B cell (primary cell): Measurements from ENCODE around the gene TDRD12. TPM values are rescaled to one million over a fixed set of nuclear protein-coding genes. Genes with fewer than 3 reads are reported as not detected.

Experiments used
- ATAC-seq: fragments of 200-7000 bp; cut with Tn5 transposase; one replicate; pipeline ENCODE4 v1.10.0; 2021; ENCODE audit warnings: low read depth, mild to moderate bottlenecking, moderate number of reproducible peaks, moderate library complexity
- CTCF ChIA-PET: fragments of 350-600 bp; sonication (Branson Sonifier 250); formaldehyde crosslinking; loops from one replicate; lab custom pipeline; 2021; ENCODE audit warnings: antibody characterized with exemption, inconsistent platforms; lab: Charles Lee
- POLR2A ChIA-PET: fragments of 350-600 bp; sonication (Branson Sonifier 250); formaldehyde crosslinking; loops from one replicate; lab custom pipeline; 2021; ENCODE audit warnings: antibody characterized with exemption; lab: Charles Lee
- DNase-seq: peaks from one replicate; pipeline ENCODE4 v3.0.0; 2013
- H2AFZ ChIP-seq: 2 replicates; pipeline ENCODE4 v1.6.1; 2012; ENCODE audit warnings: mild to moderate bottlenecking, low read depth, low read length; ENCODE audit not compliant: insufficient read depth, poor library complexity, severe bottlenecking
- H3K27ac ChIP-seq, 2 donors: 1 replicate in 1 of 2; 2 replicates in 1 of 2; pipeline ENCODE4 v1.5.1; 2012 to 2013; ENCODE audit warnings: low read length in 2 of 2, mild to moderate bottlenecking in 2 of 2, moderate library complexity in 1 of 2
- H3K27me3 ChIP-seq, 4 experiments: fragments of 200-600 bp in 1 of 4; sonication (generic) in 1 of 4; replicated peaks in 1 of 4; 1 replicate in 2 of 4; 2 replicates in 2 of 4; pipeline versions ENCODE4 v1.6.1 to v1.7.0; 2013 to 2016; ENCODE audit warnings: low read length in 3 of 4, mild to moderate bottlenecking in 2 of 4, mixed read lengths in 1 of 4, moderate library complexity in 1 of 4; ENCODE audit not compliant: insufficient read depth in 4 of 4, control insufficient read depth in 3 of 4; ENCODE audit errors: control extremely low read depth in 1 of 4
- H3K36me3 ChIP-seq, 2 experiments: replicated peaks in 1 of 2; 1 replicate in 1 of 2; 2 replicates in 1 of 2; pipeline versions ENCODE4 v1.6.1 to v1.7.1; 2013; ENCODE audit warnings: low read length in 1 of 2; ENCODE audit not compliant: insufficient read depth in 2 of 2, control insufficient read depth in 1 of 2; ENCODE audit errors: control extremely low read depth in 1 of 2, extremely low read depth in 1 of 2
- H3K4me1 ChIP-seq, 2 donors: fragments of 200-600 bp in 1 of 2; sonication (generic) in 1 of 2; 1 replicate in 1 of 2; 2 replicates in 1 of 2; pipeline versions ENCODE4 v1.5.1 to v1.6.1; 2013 to 2017; ENCODE audit warnings: low read length in 2 of 2; ENCODE audit not compliant: control insufficient read depth in 2 of 2, insufficient read depth in 2 of 2
- H3K4me2 ChIP-seq: replicated peaks from 2 replicates; pipeline ENCODE3; 2012; ENCODE audit warnings: mild to moderate bottlenecking, low read depth, low read length; ENCODE audit not compliant: poor library complexity, severe bottlenecking
- H3K4me3 ChIP-seq, 5 experiments: fragments of 200-600 bp in 1 of 5; sonication (generic) in 1 of 5; 1 replicate in 3 of 5; 2 replicates in 2 of 5; pipeline versions ENCODE4 v1.5.1 to v1.7.0; 2011 to 2016; ENCODE audit warnings: low read length in 4 of 5, mild to moderate bottlenecking in 4 of 5, low read depth in 2 of 5, control low read depth in 1 of 5, moderate library complexity in 1 of 5; ENCODE audit not compliant: insufficient read depth in 1 of 5; ENCODE audit errors: control extremely low read depth in 1 of 5, extremely low read depth in 1 of 5
- H3K79me2 ChIP-seq: fragments of 200-600 bp; sonication (generic); one replicate; pipeline ENCODE4 v1.6.0; 2016; ENCODE audit warnings: low read length; ENCODE audit not compliant: control insufficient read depth, insufficient read depth
- H3K9ac ChIP-seq: fragments of 200-600 bp; sonication (generic); 2 replicates; pipeline ENCODE4 v1.6.1; 2017; ENCODE audit warnings: mild to moderate bottlenecking, low read length, moderate library complexity
- H3K9me3 ChIP-seq, 3 donors: one replicate each; pipeline versions ENCODE4 v1.6.1 to v1.7.1; 2013; ENCODE audit warnings: low read length in 2 of 3; ENCODE audit not compliant: control insufficient read depth in 2 of 3, insufficient read depth in 1 of 3; ENCODE audit errors: control extremely low read depth in 1 of 3
- H4K20me1 ChIP-seq: 2 replicates; pipeline ENCODE4 v1.6.0; 2012; ENCODE audit warnings: mild to moderate bottlenecking, low read length; ENCODE audit not compliant: insufficient read depth, control insufficient read depth, poor library complexity, severe bottlenecking
- H3K27ac Mint-ChIP-seq: one replicate; pipeline ENCODE4 v1.8.0; 2021; ENCODE audit warnings: mixed read lengths
- H3K27me3 Mint-ChIP-seq: one replicate; pipeline ENCODE4 v1.8.0; 2021; ENCODE audit warnings: mixed read lengths
- H3K4me1 Mint-ChIP-seq: one replicate; pipeline ENCODE4 v1.8.0; 2021; ENCODE audit warnings: mixed read lengths
- H3K4me3 Mint-ChIP-seq: one replicate; pipeline ENCODE4 v1.8.0; 2021; ENCODE audit warnings: mixed read lengths
- H3K9me3 Mint-ChIP-seq: one replicate; pipeline ENCODE4 v1.8.0; 2022; ENCODE audit warnings: mixed read lengths; ENCODE audit not compliant: insufficient read depth
- CTCF ChIP-seq: fragments of 200-600 bp; IDR thresholded peaks from one replicate; pipeline ENCODE4 v1.8.0; 2022; ENCODE audit warnings: antibody characterized with exemption, mild to moderate bottlenecking
- EZH2 ChIP-seq: IDR thresholded peaks from 2 replicates; pipeline ENCODE4 v1.6.1; 2012; ENCODE audit warnings: borderline replicate concordance, low read depth, mild to moderate bottlenecking, moderate library complexity, low read length; ENCODE audit not compliant: insufficient read depth, poor library complexity, severe bottlenecking
- WGBS: methylation state at CpG from one replicate; pipeline ENCODE4 v1.1.5; 2013; ENCODE audit warnings: missing lambda C conversion rate; ENCODE audit not compliant: insufficient coverage; 5-methylcytosine and 5-hydroxymethylcytosine counted together
- intact Hi-C: fragments of 100-400 bp; cut with micrococcal nuclease; formaldehyde crosslinking; loops from one replicate; pipeline ENCODE4 v1.10.0; 2022
- polyA plus RNA-seq: library from polyadenylated mRNA; depleted of rRNA; stranded (reverse); fragments of >200 nt; gene quantifications from 2 replicates; pipeline ENCODE4 v1.2.3, GENCODE V29; 2012
- total RNA-seq, 2 donors: library from RNA; stranded (reverse); fragments of 120-200 nt in 1 of 2; gene quantifications; 1 replicate in 1 of 2; 2 replicates in 1 of 2; pipeline versions ENCODE4 v1.2.3 to v1.2.4, GENCODE V29; 2013 to 2022

Gene TDRD12
- total and polyA plus RNA-seq, 2 donors (not counting 1 experiment from before 2014, with no cell fraction given): 0.30 to 1.1 TPM

GRCh38 chr19:32809754-32810153, 90.2 kb downstream of the TDRD12 start:
- DNase-seq: no peak
- intact Hi-C loops: no loop called here
- Histone ChIP-seq H2AFZ (no peak overlapping the region), H3K27ac (no peak overlapping the region), H3K9me3 (no peaks in the 10 kb centered on the region), H3K79me2 (no peaks in the 10 kb centered on the region), H3K4me2 (no peak overlapping the region), H3K27me3 (peaks cover 0 to 5% (median 0%) of the 10 kb centered on the region in 4 experiments), H3K36me3 (no peaks in the 10 kb centered on the region), H3K4me1 (no peaks in the 10 kb centered on the region), H3K9ac (no peak overlapping the region), H3K4me3 (no peak overlapping the region), H4K20me1 (no peaks in the 10 kb centered on the region)
- no CpG with 5 or more reads among the region's 3 CpGs for WGBS
- no peak for ATAC-seq
- CTCF ChIA-PET: no interaction called here
- POLR2A ChIA-PET: no interaction called here
- H3K27ac Mint-ChIP-seq: no peak overlapping the region
- H3K9me3 Mint-ChIP-seq: no peaks in the 10 kb centered on the region
- no peak overlapping the region for H3K4me3 Mint-ChIP-seq
- peaks cover 33% of the 10 kb centered on the region for H3K27me3 Mint-ChIP-seq
- no peak for TF ChIP-seq CTCF
- no peak for TF ChIP-seq EZH2
- no peaks in the 10 kb centered on the region for H3K4me1 Mint-ChIP-seq

GRCh38 chr19:32810452-32810851, 90.9 kb downstream of the TDRD12 start:
- Histone ChIP-seq H3K9me3 (no peaks in the 10 kb centered on the region), H3K9ac (no peak overlapping the region), H4K20me1 (no peaks in the 10 kb centered on the region), H3K4me1 (no peaks in the 10 kb centered on the region), H3K4me3 (no peak overlapping the region), H3K27ac (no peak overlapping the region), H2AFZ (no peak overlapping the region), H3K36me3 (no peaks in the 10 kb centered on the region), H3K79me2 (no peaks in the 10 kb centered on the region), H3K27me3 (peaks cover 0 to 5% (median 0%) of the 10 kb centered on the region in 4 experiments), H3K4me2 (no peak overlapping the region)
- H3K9me3 Mint-ChIP-seq: no peaks in the 10 kb centered on the region
- POLR2A ChIA-PET: no interaction called here
- no peak overlapping the region for H3K27ac Mint-ChIP-seq
- ATAC-seq: no peak
- intact Hi-C loops: no loop called here
- no peaks in the 10 kb centered on the region for H3K4me1 Mint-ChIP-seq
- no peak overlapping the region for H3K4me3 Mint-ChIP-seq
- DNase-seq: no peak
- peaks cover 33% of the 10 kb centered on the region for H3K27me3 Mint-ChIP-seq
- CTCF ChIA-PET: no interaction called here
- 90% methylated on average over 8 of the region's 9 CpGs for WGBS
- no peak for TF ChIP-seq EZH2
- TF ChIP-seq CTCF: no peak
